DND-41 (cell line): Measurements from ENCODE around the gene GPR15LG.

Experiments used
- ATAC-seq: fragments of 200-7000 bp; cut with Tn5 transposase; 3 replicates; pipeline ENCODE4 v1.9.1; 2021; ENCODE audit warnings: low read depth; ENCODE audit not compliant: insufficient read depth
- DNase-seq: peaks from one replicate; pipeline ENCODE4 v3.0.0-alpha.2; 2020
- H2AFZ ChIP-seq: 2 replicates; pipeline ENCODE4 v1.6.0; 2012; ENCODE audit warnings: low read depth, low read length
- H3K27ac ChIP-seq: 2 replicates; pipeline ENCODE4 v1.5.1; 2012; ENCODE audit warnings: low read length, inconsistent platforms
- H3K27me3 ChIP-seq: fragments of 200-600 bp; sonication (generic); 2 replicates; pipeline ENCODE4 v1.6.0; 2012; ENCODE audit warnings: low read length, mild to moderate bottlenecking, inconsistent platforms; ENCODE audit not compliant: insufficient read depth, poor library complexity
- H3K36me3 ChIP-seq: 2 replicates; pipeline ENCODE4 v1.5.1; 2012; ENCODE audit warnings: low read length, inconsistent platforms; ENCODE audit not compliant: insufficient read depth
- H3K4me1 ChIP-seq: 2 replicates; pipeline ENCODE4 v1.5.1; 2012; ENCODE audit warnings: mild to moderate bottlenecking, low read length; ENCODE audit not compliant: insufficient read depth
- H3K4me2 ChIP-seq: 2 replicates; pipeline ENCODE4 v1.6.0; 2012; ENCODE audit warnings: mild to moderate bottlenecking, moderate library complexity, low read length, inconsistent platforms; ENCODE audit not compliant: insufficient read depth
- H3K4me3 ChIP-seq, 2 experiments: fragments of 200-600 bp in 1 of 2; shearing (Covaris generic) in 1 of 2; 2 replicates each; pipeline ENCODE4 v1.5.1; 2012 to 2016; ENCODE audit warnings: inconsistent platforms in 2 of 2, low read length in 2 of 2, mild to moderate bottlenecking in 2 of 2, low read depth in 1 of 2, moderate library complexity in 1 of 2
- H3K79me2 ChIP-seq: 2 replicates; pipeline ENCODE4 v1.6.0; 2012; ENCODE audit warnings: low read length, inconsistent platforms; ENCODE audit not compliant: insufficient read depth
- H3K9ac ChIP-seq: 2 replicates; pipeline ENCODE4 v1.6.0; 2012; ENCODE audit warnings: low read depth, mild to moderate bottlenecking, inconsistent platforms, low read length, moderate library complexity
- H3K9me3 ChIP-seq: 2 replicates; pipeline ENCODE4 v1.5.1; 2012; ENCODE audit warnings: low read length, moderate library complexity, mild to moderate bottlenecking, inconsistent platforms; ENCODE audit not compliant: insufficient read depth, severe bottlenecking
- H4K20me1 ChIP-seq: 2 replicates; pipeline ENCODE4 v1.6.0; 2012; ENCODE audit warnings: low read length; ENCODE audit not compliant: insufficient read depth
- EZH2 ChIP-seq: IDR thresholded peaks from 3 replicates; pipeline ENCODE4 v1.6.1; 2012; ENCODE audit warnings: borderline replicate concordance, low read depth, mild to moderate bottlenecking, moderate library complexity, low read length, inconsistent platforms; ENCODE audit not compliant: severe bottlenecking
- TF ChIP-seq, protein P1 (sequence below): IDR thresholded peaks from 2 replicates; pipeline ENCODE4 v1.5.1; 2012; ENCODE audit warnings: borderline replicate concordance, low read length, moderate library complexity, mild to moderate bottlenecking; ENCODE audit not compliant: poor library complexity, severe bottlenecking; ENCODE audit errors: extremely low read depth

Gene GPR15LG

DNA sequence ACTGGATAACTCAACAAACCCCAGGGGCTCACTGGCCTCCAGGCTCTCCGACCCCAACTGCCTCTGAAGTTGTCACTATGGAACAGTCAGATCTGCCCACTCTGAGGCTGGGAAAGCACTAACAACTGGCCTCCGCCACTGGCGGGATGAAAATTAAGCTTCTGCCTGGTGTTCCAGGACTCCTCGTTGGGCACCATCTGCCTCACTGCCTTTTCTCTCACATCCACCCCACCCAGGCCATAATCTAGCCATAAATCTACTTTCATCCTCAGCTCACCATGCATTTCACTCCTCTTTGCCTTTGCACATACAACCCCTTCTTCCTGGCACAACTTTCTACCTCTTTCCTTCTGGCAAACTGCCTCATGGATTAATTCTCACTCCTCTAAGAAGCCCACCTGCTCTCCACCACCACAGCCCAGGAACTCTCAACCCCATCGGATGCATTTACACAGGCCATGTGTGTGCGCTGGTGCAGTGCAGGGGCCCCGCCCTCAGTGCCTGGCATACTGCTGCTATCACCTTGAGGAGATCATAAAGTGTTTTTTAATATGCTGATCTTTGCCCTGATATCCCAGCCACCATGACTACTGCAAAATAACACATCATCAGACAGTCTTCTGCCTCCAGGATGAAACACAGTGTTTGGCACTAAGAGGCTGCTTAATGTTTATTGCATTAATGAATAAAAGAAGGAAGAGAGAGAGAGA lies 24.8 kb downstream of the GPR15LG start:
- no peak overlapping the region for H3K4me2 ChIP-seq
- no peak overlapping the region for H2AFZ ChIP-seq
- no peak overlapping the region for H3K27ac ChIP-seq
- TF ChIP-seq EZH2: no peak
- TF ChIP-seq, protein P1, sequence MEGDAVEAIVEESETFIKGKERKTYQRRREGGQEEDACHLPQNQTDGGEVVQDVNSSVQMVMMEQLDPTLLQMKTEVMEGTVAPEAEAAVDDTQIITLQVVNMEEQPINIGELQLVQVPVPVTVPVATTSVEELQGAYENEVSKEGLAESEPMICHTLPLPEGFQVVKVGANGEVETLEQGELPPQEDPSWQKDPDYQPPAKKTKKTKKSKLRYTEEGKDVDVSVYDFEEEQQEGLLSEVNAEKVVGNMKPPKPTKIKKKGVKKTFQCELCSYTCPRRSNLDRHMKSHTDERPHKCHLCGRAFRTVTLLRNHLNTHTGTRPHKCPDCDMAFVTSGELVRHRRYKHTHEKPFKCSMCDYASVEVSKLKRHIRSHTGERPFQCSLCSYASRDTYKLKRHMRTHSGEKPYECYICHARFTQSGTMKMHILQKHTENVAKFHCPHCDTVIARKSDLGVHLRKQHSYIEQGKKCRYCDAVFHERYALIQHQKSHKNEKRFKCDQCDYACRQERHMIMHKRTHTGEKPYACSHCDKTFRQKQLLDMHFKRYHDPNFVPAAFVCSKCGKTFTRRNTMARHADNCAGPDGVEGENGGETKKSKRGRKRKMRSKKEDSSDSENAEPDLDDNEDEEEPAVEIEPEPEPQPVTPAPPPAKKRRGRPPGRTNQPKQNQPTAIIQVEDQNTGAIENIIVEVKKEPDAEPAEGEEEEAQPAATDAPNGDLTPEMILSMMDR: no peak
- H4K20me1 ChIP-seq: no peaks in the 10 kb centered on the region; the same call in 1 of the 2 replicates
- H3K27me3 ChIP-seq: peaks cover 5% of the 10 kb centered on the region
- no peaks in the 10 kb centered on the region for H3K9me3 ChIP-seq
- no peak overlapping the region for H3K4me3 ChIP-seq
- H3K36me3 ChIP-seq: no peaks in the 10 kb centered on the region
- H3K4me1 ChIP-seq: peaks cover 4% of the 10 kb centered on the region; the same call in 1 of the 2 replicates
- DNase-seq (no peak), ATAC-seq (no peak)
- no peaks in the 10 kb centered on the region for H3K79me2 ChIP-seq
- H3K9ac ChIP-seq: no peak overlapping the region

DNA sequence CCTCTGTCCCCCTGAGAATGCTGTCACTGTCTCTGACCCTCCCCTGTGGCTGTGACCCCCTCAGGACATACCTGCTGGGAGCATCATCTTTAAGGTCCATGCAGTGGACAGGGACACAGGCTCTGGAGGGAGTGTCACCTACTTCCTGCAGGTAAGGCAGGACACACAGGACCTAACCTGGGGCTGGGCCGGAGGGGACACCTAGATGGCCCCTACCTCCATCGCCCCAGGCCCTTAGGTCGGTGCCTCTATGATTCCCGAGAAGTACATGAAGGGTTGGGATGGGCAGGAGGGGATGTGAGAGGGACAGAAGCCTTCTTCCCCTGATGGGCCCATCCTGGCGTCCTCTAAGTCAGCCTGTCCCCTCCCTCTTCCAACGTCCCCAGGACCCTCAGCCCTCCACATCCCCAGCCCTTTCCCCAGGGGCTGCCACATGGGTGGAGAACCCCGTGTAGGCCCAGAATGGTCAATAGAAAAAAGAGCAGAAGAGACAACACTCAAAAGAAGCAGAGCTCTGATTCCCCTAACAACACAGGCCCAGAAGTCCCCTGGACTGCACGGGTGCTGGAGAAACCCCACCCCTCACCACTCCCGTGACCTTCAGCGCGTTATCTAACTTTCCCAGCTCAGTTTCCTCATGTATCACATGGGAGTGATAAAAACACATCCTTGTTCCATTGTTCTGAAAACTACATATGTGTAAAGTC lies 27.1 kb downstream of the GPR15LG start:
- Histone ChIP-seq H3K27ac (no peak overlapping the region), H3K36me3 (no peaks in the 10 kb centered on the region), H3K4me3 (no peak overlapping the region), H3K4me1 (peaks cover 4% of the 10 kb centered on the region; the same call in 1 of the 2 replicates), H3K9ac (no peak overlapping the region), H4K20me1 (no peaks in the 10 kb centered on the region; the same call in 1 of the 2 replicates), H3K27me3 (peaks cover 5% of the 10 kb centered on the region), H3K9me3 (no peaks in the 10 kb centered on the region), H2AFZ (no peak overlapping the region), H3K4me2 (no peak overlapping the region), H3K79me2 (no peaks in the 10 kb centered on the region)
- TF ChIP-seq, protein P1: no peak
- TF ChIP-seq EZH2: no peak
- DNase-seq: no peak
- ATAC-seq: no peak

DNA sequence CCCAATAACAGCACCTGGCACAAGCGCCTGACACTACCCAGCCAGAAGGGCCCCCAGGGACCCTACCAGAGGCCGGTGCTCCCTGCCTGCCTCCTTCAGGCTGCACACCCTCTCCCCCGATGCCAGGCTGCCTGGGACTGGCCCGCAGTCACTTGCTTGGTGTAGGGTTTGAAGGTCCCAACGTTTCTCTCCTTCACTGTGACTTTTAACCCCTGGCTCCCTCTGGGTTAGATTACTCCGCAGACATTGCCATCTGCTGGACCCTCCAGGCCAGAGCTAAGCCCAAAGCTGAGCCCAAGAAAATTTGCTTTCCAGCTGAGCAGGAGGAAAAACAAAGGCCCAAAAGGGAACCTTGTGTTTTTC lies 27.6 kb downstream of the GPR15LG start:
- Histone ChIP-seq H3K4me3 (no peak overlapping the region), H3K36me3 (no peaks in the 10 kb centered on the region), H3K27me3 (peaks cover 3% of the 10 kb centered on the region), H4K20me1 (no peaks in the 10 kb centered on the region; the same call in 1 of the 2 replicates), H2AFZ (no peak overlapping the region), H3K9ac (no peak overlapping the region), H3K4me2 (no peak overlapping the region), H3K4me1 (peaks cover under 1% of the 10 kb centered on the region; the same call in 1 of the 2 replicates), H3K27ac (no peak overlapping the region), H3K79me2 (no peaks in the 10 kb centered on the region), H3K9me3 (no peaks in the 10 kb centered on the region)
- TF ChIP-seq, protein P1: no peak
- TF ChIP-seq EZH2: no peak
- DNase-seq: no peak
- ATAC-seq: no peak
